Esophagus muscularis mucosa (tissue), 4 donors: ENCODE results near the gene MATN4. TPM values are rescaled to one million over a fixed set of nuclear protein-coding genes. Genes with fewer than 3 reads are reported as not detected.

ENCODE experiments used
- DNase-seq: peaks from one replicate; pipeline ENCODE4 v3.0.0-alpha.2; 2017; ENCODE audit errors: extremely low spot score
- H3K27ac ChIP-seq, 4 donors: fragments of 200-600 bp; sonication (generic); replicated peaks in 1 of 4; 1 replicate in 3 of 4; 2 replicates in 1 of 4; pipeline ENCODE4 v1.5.1; 2016 to 2019; ENCODE audit warnings: mild to moderate bottlenecking in 1 of 4
- H3K27me3 ChIP-seq, 4 donors: fragments of 200-600 bp; sonication (generic); one replicate each; pipeline versions ENCODE4 v1.5.1 to v1.6.0; 2016 to 2019
- H3K36me3 ChIP-seq, 4 donors: fragments of 200-600 bp; sonication (generic); one replicate each; pipeline ENCODE4 v1.5.1; 2016 to 2019
- H3K4me1 ChIP-seq, 4 donors: fragments of 200-600 bp; sonication (generic); one replicate each; pipeline ENCODE4 v1.5.1; 2016 to 2019
- H3K4me3 ChIP-seq, 4 donors: fragments of 200-600 bp; sonication (generic); 1 replicate in 2 of 4; 2 replicates in 2 of 4; pipeline ENCODE4 v1.5.1; 2016 to 2019; ENCODE audit warnings: mild to moderate bottlenecking in 4 of 4, moderate library complexity in 1 of 4
- H3K9me3 ChIP-seq, 4 donors: fragments of 200-600 bp; sonication (generic); 1 replicate in 3 of 4; 2 replicates in 1 of 4; pipeline ENCODE4 v1.5.1; 2016 to 2019
- EP300 ChIP-seq: sonication (generic); formaldehyde crosslinking; IDR thresholded peaks from one replicate; pipeline ENCODE4 v1.6.1; 2017; ENCODE audit warnings: antibody characterized with exemption
- POLR2A ChIP-seq: fragments of 450-650 bp; IDR thresholded peaks from one replicate; pipeline ENCODE4 v1.6.1; 2017; ENCODE audit warnings: antibody characterized with exemption, moderate library complexity, mild to moderate bottlenecking, low read depth
- POLR2AphosphoS5 ChIP-seq, 2 donors: sonication (generic); formaldehyde crosslinking; IDR thresholded peaks; one replicate each; pipeline ENCODE4 v1.6.1; 2017; ENCODE audit warnings: antibody characterized with exemption in 2 of 2
- WGBS: methylation state at CpG from one replicate; pipeline ENCODE4 v1.1.5; 2018; 5-methylcytosine and 5-hydroxymethylcytosine counted together
- intact Hi-C: fragments of 100-400 bp; cut with DNase I; formaldehyde crosslinking; loops from one replicate; pipeline ENCODE4 v1.15.1; 2023
- total RNA-seq, 4 donors: library from RNA; depleted of rRNA; stranded (reverse); fragments of >200 nt; gene quantifications; one replicate each; pipeline versions ENCODE4 v1.1.0 to v1.2.1, GENCODE V29; 2016
- TF ChIP-seq, protein P1 (sequence below), 3 experiments: fragments of 200-600 bp in 2 of 3; fragments of 450-650 bp in 1 of 3; sonication (generic) in 2 of 3; IDR thresholded peaks; one replicate each; pipeline ENCODE4 v1.5.1; 2017 to 2019; ENCODE audit warnings: antibody characterized with exemption in 3 of 3, mild to moderate bottlenecking in 2 of 3, moderate library complexity in 1 of 3

MATN4 gene
- total RNA-seq, 4 donors from 2014 or later = 0.17 to 0.33 TPM; not detected in 2

DNA sequence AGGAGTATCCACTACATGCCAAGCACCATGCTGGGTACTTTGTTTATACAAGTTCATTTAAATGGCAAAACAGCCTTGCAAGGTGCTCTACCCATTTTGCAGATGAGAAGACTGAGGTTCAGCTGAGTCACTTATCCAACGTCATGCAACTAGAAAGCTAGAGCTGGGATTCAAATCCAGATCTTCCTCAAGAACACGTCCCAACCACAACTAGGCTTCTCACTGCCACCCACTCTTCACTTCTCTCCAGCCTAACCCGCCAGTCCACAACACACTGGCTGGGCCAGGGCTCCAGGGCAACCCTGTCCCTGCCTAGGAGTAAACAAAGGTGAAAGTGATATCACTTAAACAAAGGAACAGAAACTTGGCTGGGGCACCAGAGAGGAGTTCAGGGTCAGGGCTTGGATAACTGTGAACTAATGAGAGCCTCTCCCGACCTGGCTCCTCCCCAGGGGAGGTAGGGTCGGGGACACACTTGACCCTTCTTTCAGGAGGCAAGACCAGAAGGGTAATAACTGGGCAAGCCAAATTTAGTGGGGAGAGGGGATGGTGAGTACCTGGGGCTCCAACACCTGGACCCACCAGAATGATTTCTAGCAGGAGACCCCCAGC, 32.2 kb upstream of the MATN4 start:
- Histone ChIP-seq H3K9me3 (no peaks in the 10 kb centered on the region), H3K4me1 (peaks cover 79 to 100% (median 97%) of the 10 kb centered on the region in 4 donors), H3K36me3 (peaks cover 0 to 18% (median 8%) of the 10 kb centered on the region in 4 donors), H3K4me3 (no peak overlapping the region), H3K27ac (peak overlapping the region; percentile 93 to 97 (median 96)), H3K27me3 (no peaks in the 10 kb centered on the region)
- no peak for DNase-seq
- 61% methylated on average over 5 of the region's 5 CpGs for WGBS
- intact Hi-C loops = no loop called here
- TF ChIP-seq, protein P1, sequence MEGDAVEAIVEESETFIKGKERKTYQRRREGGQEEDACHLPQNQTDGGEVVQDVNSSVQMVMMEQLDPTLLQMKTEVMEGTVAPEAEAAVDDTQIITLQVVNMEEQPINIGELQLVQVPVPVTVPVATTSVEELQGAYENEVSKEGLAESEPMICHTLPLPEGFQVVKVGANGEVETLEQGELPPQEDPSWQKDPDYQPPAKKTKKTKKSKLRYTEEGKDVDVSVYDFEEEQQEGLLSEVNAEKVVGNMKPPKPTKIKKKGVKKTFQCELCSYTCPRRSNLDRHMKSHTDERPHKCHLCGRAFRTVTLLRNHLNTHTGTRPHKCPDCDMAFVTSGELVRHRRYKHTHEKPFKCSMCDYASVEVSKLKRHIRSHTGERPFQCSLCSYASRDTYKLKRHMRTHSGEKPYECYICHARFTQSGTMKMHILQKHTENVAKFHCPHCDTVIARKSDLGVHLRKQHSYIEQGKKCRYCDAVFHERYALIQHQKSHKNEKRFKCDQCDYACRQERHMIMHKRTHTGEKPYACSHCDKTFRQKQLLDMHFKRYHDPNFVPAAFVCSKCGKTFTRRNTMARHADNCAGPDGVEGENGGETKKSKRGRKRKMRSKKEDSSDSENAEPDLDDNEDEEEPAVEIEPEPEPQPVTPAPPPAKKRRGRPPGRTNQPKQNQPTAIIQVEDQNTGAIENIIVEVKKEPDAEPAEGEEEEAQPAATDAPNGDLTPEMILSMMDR (IDR thresholded peaks at IDR 0.05) = no peak
- TF ChIP-seq POLR2A (no peak), POLR2AphosphoS5 (IDR thresholded peaks at IDR 0.05) (no peak), EP300 (no peak)

DNA sequence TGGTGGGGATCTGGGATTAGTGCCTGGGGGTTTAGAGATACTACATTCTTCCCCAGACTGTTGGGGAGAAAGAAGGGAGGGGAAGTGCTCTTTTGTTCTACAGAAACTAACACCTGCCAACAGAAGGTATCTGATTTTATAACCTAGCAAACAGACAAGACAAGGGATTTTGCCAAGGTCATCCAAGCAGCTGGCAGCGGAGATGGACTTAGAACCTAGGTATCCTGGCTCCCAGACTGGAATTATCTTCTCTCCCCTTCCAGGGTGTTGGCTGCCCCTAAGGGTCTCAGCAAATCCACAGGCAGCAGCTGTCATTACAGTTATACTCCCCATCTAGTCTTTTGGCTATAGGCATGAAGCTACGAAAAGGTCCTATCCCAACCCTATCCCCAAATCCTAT, 31.7 kb upstream of the MATN4 start:
- intact Hi-C loops = no loop called here
- no peak overlapping the region for H3K4me3 ChIP-seq

DNA sequence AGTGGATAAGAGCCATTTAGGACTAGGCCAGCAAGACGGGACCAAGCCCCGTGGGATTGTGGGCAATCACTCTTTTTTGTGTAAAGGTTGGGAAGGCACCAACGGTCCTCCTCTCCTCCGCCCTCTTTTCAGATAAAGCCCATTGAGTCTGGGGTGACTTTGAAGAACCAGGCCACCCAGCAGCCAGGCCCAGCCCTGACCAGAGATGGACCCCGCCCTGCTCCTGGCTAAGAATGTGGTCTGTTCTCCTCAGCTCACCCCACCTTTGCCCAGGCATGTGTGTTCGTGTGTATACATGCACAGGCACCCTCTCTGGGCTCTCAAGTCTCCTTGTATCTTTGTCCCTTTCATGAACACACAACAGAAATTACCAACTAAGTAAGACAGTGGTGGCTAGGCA, 31.0 kb upstream of the MATN4 start:
- no peak overlapping the region for H3K4me3 ChIP-seq
- peaks cover 69 to 90% (median 84%) of the 10 kb centered on the region in 4 donors for H3K4me1 ChIP-seq
- TF ChIP-seq, protein P1 (IDR thresholded peaks at IDR 0.05) = no peak
- TF ChIP-seq EP300 (no peak), POLR2A (no peak), POLR2AphosphoS5 (IDR thresholded peaks at IDR 0.05) (no peak)
- peaks cover 0 to 30% (median 18%) of the 10 kb centered on the region in 4 donors for H3K36me3 ChIP-seq
- WGBS = 80% methylated on average over 6 of the region's 6 CpGs
- H3K27ac ChIP-seq = peak overlapping the region; percentile 93 to 97 (median 96)
- intact Hi-C loops = no loop called here
- H3K9me3 ChIP-seq = no peaks in the 10 kb centered on the region
- no peak for DNase-seq
- H3K27me3 ChIP-seq = no peaks in the 10 kb centered on the region

More for the DNA sequence above, 31.7 kb upstream of the MATN4 start:
- H3K36me3 ChIP-seq = peaks cover 0 to 23% (median 13%) of the 10 kb centered on the region in 4 donors
- TF ChIP-seq, protein P1 (IDR thresholded peaks at IDR 0.05) = no peak
- TF ChIP-seq EP300 = no peak
- TF ChIP-seq POLR2A = no peak
- no peak for TF ChIP-seq POLR2AphosphoS5 (IDR thresholded peaks at IDR 0.05)
- 87% methylated on average over 2 of the region's 2 CpGs for WGBS
- no peaks in the 10 kb centered on the region for H3K27me3 ChIP-seq
- no peak for DNase-seq
- H3K9me3 ChIP-seq = no peaks in the 10 kb centered on the region
- peaks cover 73 to 97% (median 91%) of the 10 kb centered on the region in 4 donors for H3K4me1 ChIP-seq
- peak overlapping the region; percentile 93 to 97 (median 96) for H3K27ac ChIP-seq

DNA sequence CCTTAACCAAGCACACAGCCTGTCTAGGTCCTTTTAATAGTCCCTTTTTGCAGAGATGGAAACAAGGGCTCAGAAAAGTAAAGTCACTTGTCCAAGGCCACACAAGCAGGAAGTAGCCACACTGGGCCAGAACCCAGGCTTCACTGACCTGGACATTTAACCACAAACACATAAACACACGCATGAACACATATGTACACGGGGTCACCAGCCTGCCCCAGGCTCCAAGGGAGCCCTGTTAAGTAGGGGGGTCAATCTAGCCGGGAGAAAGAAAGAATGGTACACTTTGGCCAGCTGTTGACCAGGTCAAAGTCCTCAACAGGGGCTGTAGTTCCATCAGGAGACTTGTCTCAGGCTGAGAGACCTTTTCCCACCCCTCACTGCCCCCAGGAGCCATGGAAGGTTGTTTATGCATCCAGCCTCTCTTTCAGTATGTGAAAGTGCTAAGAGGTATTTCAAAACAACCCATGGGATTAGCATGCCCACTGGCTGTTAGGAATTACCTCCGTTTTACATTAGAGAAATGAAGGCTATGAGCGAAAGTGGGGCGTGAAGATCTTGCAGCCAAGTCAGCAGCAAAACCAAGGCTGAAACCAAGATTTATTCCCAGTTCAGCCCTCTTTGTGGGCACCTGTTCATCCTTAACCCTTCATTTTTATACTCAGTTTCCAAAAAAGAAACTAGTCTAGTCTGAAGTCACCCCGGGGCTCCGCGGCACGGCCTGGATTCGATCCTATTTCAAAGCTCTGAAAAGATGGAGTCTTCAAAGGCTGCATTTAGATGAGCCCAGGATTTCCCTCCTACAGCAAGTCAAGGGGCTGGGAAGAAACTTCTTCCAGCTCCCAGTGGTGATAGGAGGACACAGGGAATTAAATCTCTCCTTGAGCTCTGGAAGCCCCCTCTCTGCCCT, 30.3 kb upstream of the MATN4 start:
- DNase-seq = no peak
- WGBS = 84% methylated on average over 11 of the region's 11 CpGs
- TF ChIP-seq POLR2A (no peak), POLR2AphosphoS5 (IDR thresholded peaks at IDR 0.05) (no peak), EP300 (no peak)
- TF ChIP-seq, protein P1 (IDR thresholded peaks at IDR 0.05) = no peak
- intact Hi-C loops = no loop called here
- H3K9me3 ChIP-seq = no peaks in the 10 kb centered on the region
- peak overlapping the region in 2 of 4 donors; percentile 5 for H3K4me3 ChIP-seq
- peaks cover 62 to 83% (median 77%) of the 10 kb centered on the region in 4 donors for H3K4me1 ChIP-seq
- H3K27ac ChIP-seq = peak overlapping the region; percentile 93 to 97 (median 96)
- H3K27me3 ChIP-seq = no peaks in the 10 kb centered on the region
- H3K36me3 ChIP-seq = peaks cover 0 to 35% (median 20%) of the 10 kb centered on the region in 4 donors
